A673 (cell line): Measurements from ENCODE around the gene INO80C. TPM values are rescaled to one million over a fixed set of nuclear protein-coding genes. Genes with fewer than 3 reads are reported as not detected.

Experiments used
- BruUV-seq: library from RNA; stranded (reverse); fragments of 400-500 nt; replicated peaks from 2 replicates; lab custom pipeline; 2021; lab: Mats Ljungman, UMichigan
- CTCF ChIA-PET: fragments of 300-600 bp; sonication (Branson Sonifier 250); formaldehyde crosslinking; loops from one replicate; lab custom pipeline; 2022; ENCODE audit warnings: antibody characterized with exemption; lab: Charles Lee
- POLR2A ChIA-PET: fragments of 300-600 bp; sonication (Branson Sonifier 250); formaldehyde crosslinking; loops from one replicate; lab custom pipeline; 2022; ENCODE audit warnings: antibody characterized with exemption; ENCODE audit not compliant: low non-redundant PET; lab: Charles Lee
- DNase-seq: peaks from one replicate; pipeline ENCODE4 v3.0.0-alpha.2; 2015; ENCODE audit warnings: low spot score
- H3K27ac ChIP-seq: fragments of 200-600 bp; sonication (generic); 2 replicates; pipeline ENCODE4 v1.5.1; 2016; ENCODE audit warnings: mixed run types, low read depth, mild to moderate bottlenecking, mixed read lengths, antibody characterized with exemption, low read length; ENCODE audit not compliant: poor library complexity, severe bottlenecking
- H3K27me3 ChIP-seq: fragments of 200-600 bp; sonication (generic); replicated peaks from 2 replicates; pipeline ENCODE4 v1.6.1; 2017; ENCODE audit warnings: mixed run types, low read depth, mild to moderate bottlenecking, mixed read lengths, antibody characterized with exemption, low read length; ENCODE audit not compliant: insufficient read depth, poor library complexity
- H3K36me3 ChIP-seq: fragments of 200-600 bp; sonication (generic); 2 replicates; pipeline ENCODE4 v1.6.1; 2016; ENCODE audit warnings: mixed run types, mild to moderate bottlenecking, mixed read lengths, antibody characterized with exemption, low read length; ENCODE audit not compliant: insufficient read depth, poor library complexity, severe bottlenecking
- H3K4me1 ChIP-seq: fragments of 200-600 bp; sonication (generic); 2 replicates; pipeline ENCODE4 v1.6.1; 2017; ENCODE audit warnings: mixed run types, mild to moderate bottlenecking, mixed read lengths, antibody characterized with exemption, low read length; ENCODE audit not compliant: insufficient read depth, poor library complexity, severe bottlenecking
- H3K4me3 ChIP-seq: fragments of 200-600 bp; sonication (generic); 2 replicates; pipeline ENCODE4 v1.5.1; 2016; ENCODE audit warnings: low read depth, mixed run types, mild to moderate bottlenecking, mixed read lengths, low read length; ENCODE audit not compliant: poor library complexity, severe bottlenecking
- H3K9me3 ChIP-seq: fragments of 200-600 bp; sonication (generic); 2 replicates; pipeline ENCODE4 v1.6.1; 2016; ENCODE audit warnings: mixed run types, low read depth, mild to moderate bottlenecking, mixed read lengths, antibody characterized with exemption, low read length; ENCODE audit not compliant: poor library complexity, severe bottlenecking
- EZH2 ChIP-seq: fragments of 200-600 bp; sonication (generic); IDR thresholded peaks from 2 replicates; pipeline ENCODE4 v1.6.1; 2017; ENCODE audit warnings: borderline replicate concordance, low read depth, mild to moderate bottlenecking, mixed read lengths, antibody characterized with exemption, low read length; ENCODE audit not compliant: poor library complexity, severe bottlenecking
- intact Hi-C: fragments of 100-400 bp; cut with micrococcal nuclease; formaldehyde crosslinking; loops from one replicate; pipeline ENCODE4 v1.10.0; 2022; ENCODE audit not compliant: unreplicated experiment
- total RNA-seq: library from RNA; stranded (reverse); gene quantifications from 2 replicates; pipeline ENCODE4 v1.2.3, GENCODE V29; 2021
- TF ChIP-seq, protein P1 (sequence below): fragments of 300-800, 200-600 bp; sonication (generic); conservative IDR thresholded peaks from 2 replicates; pipeline ENCODE4 v1.5.1; 2017; ENCODE audit warnings: low read depth, mild to moderate bottlenecking, antibody characterized with exemption, low read length, moderate library complexity, mixed read lengths

Gene INO80C
- total RNA-seq, 1 experiment from 2014 or later, result 36.6 TPM

DNA sequence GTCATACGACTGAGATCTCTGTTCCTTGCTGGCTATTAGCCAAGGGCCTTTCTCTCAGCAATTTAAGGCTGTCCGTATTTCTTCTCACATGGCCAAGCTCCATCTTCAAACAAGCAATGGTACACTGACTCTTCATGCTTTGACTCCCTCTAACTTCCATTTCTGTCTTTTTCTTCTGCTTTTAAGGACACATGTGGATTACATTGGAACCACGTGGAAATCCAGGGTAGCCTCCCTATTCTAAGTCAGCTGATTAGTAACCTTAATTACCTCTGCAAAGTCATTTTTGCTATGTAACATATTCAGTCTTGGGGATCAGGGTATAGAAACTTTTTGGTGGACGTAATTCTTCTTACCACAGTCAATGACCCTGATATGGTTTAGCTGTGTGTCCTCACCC is 79.2 kb downstream of the INO80C start:
- Histone ChIP-seq H3K9me3 (peaks cover 9% of the 10 kb centered on the region), H3K36me3 (no peaks in the 10 kb centered on the region), H3K27ac (no peak overlapping the region), H3K4me1 (no peaks in the 10 kb centered on the region), H3K27me3 (no peaks in the 10 kb centered on the region), H3K4me3 (no peak overlapping the region)
- TF ChIP-seq, protein P1, sequence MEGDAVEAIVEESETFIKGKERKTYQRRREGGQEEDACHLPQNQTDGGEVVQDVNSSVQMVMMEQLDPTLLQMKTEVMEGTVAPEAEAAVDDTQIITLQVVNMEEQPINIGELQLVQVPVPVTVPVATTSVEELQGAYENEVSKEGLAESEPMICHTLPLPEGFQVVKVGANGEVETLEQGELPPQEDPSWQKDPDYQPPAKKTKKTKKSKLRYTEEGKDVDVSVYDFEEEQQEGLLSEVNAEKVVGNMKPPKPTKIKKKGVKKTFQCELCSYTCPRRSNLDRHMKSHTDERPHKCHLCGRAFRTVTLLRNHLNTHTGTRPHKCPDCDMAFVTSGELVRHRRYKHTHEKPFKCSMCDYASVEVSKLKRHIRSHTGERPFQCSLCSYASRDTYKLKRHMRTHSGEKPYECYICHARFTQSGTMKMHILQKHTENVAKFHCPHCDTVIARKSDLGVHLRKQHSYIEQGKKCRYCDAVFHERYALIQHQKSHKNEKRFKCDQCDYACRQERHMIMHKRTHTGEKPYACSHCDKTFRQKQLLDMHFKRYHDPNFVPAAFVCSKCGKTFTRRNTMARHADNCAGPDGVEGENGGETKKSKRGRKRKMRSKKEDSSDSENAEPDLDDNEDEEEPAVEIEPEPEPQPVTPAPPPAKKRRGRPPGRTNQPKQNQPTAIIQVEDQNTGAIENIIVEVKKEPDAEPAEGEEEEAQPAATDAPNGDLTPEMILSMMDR, result no peak
- TF ChIP-seq EZH2, result no peak
- no peak for DNase-seq
- no TSS peak for BruUV-seq
- ChIA-PET CTCF (no interaction called here), POLR2A (no interaction called here)
- intact Hi-C loops, result no loop called here

Other genes with a start within 250 kb of the INO80C start
- gene ZSCAN30, start 207.7 kb downstream of the INO80C start, total RNA-seq, result 17.0 and 18.1 TPM in 2 replicates
- gene ZNF24, start 153.5 kb downstream of the INO80C start, total RNA-seq, result 59.8 and 63.3 TPM in 2 replicates
- gene ZNF396, start 120.6 kb downstream of the INO80C start, total RNA-seq, result 0.84 and 0.94 TPM in 2 replicates
- gene GALNT1, start 83.8 kb upstream of the INO80C start, total RNA-seq, result 25.6 and 30.7 TPM in 2 replicates